Measurements from ENCODE around the gene NFATC2. TPM values are rescaled to one million over a fixed set of nuclear protein-coding genes. Genes with fewer than 3 reads are reported as not detected.
A peak's percentile ranks its signal among the peaks of the same experiment; 100 is the strongest.

The NFATC2 gene
- total RNA-seq, 1 experiment from 2014 or later: 0.61 TPM

- H2BK12ac ChIP-seq (ENCODE audit: insufficient read length, low read depth, low read length): no peak overlapping the region
- Mint-ChIP-seq H3K27ac (peak overlapping the region in 1 of 3 experiments; percentile 36; a peak in 1 of 7 replicates), H3K36me3 (ENCODE audit: insufficient read depth in 1 of 3, low read depth in 3 of 3) (no peaks in the 10 kb centered on the region), H3K27me3 (ENCODE audit: low read depth) (peaks cover 19% of the 10 kb centered on the region), H3K4me1 (peaks cover 4 to 5% of the 10 kb centered on the region in 2 experiments; a peak in 3 of 4 replicates), H3K4me3 (no peak overlapping the region), H3K9me3 (no peaks in the 10 kb centered on the region)
- no peak overlapping the region for H3K4ac ChIP-seq (ENCODE audit: low read depth, low read length)
- no peak overlapping the region for H4K91ac ChIP-seq (ENCODE audit: insufficient read length, low read depth, low read length)
- H3K9me3 ChIP-seq (ENCODE audit: control insufficient read depth, low read depth, low read length): no peaks in the 10 kb centered on the region
- H3K4me2 ChIP-seq (ENCODE audit: insufficient read depth, insufficient read length, low read length): no peak overlapping the region
- H4K5ac ChIP-seq (ENCODE audit: insufficient read length, low read depth, low read length): no peak overlapping the region
- H3K23me2 ChIP-seq (ENCODE audit: insufficient read length, low read depth, low read length, poor library complexity, severe bottlenecking): no peaks in the 10 kb centered on the region
- no peak for TF ChIP-seq CTCF (conservative IDR thresholded peaks at IDR 0.05)
- H3K4me1 ChIP-seq (ENCODE audit: insufficient read depth, low read length): no peaks in the 10 kb centered on the region
- H2AFZ ChIP-seq (ENCODE audit: low read length): no peak overlapping the region
- no peak overlapping the region for H4K8ac ChIP-seq (replicated peaks; ENCODE audit: insufficient read length, low read depth, low read length)
- H3T11ph ChIP-seq (ENCODE audit: low read length): no peak overlapping the region
- DNase-seq: no peak
- H3K18ac ChIP-seq (ENCODE audit: insufficient read length, low read depth, low read length): no peak overlapping the region
- no peak overlapping the region for H2BK15ac ChIP-seq (ENCODE audit: low read depth, low read length)
- no CpG with 5 or more reads among the region's 6 CpGs for WGBS (ENCODE audit: extremely low coverage, insufficient read length, low lambda C conversion rate)
- H4K20me1 ChIP-seq (ENCODE audit: control insufficient read depth, insufficient read depth, insufficient read length): no peaks in the 10 kb centered on the region
- H2BK5ac ChIP-seq (ENCODE audit: insufficient read length, low read length): no peak overlapping the region
- no peaks in the 10 kb centered on the region for H3K27me3 ChIP-seq (ENCODE audit: insufficient read depth, low read length)
- no peaks in the 10 kb centered on the region for H3K79me2 ChIP-seq (ENCODE audit: insufficient read depth, low read length)
- no peaks in the 10 kb centered on the region for H3K79me1 ChIP-seq (ENCODE audit: insufficient read depth, low read depth, low read length, poor library complexity, severe bottlenecking)
- no peak overlapping the region for H2BK120ac ChIP-seq (ENCODE audit: low read depth, low read length, poor library complexity, severe bottlenecking)
- no peak overlapping the region for H3K14ac ChIP-seq (ENCODE audit: insufficient read depth, low read length)
- no peak overlapping the region for H3K56ac ChIP-seq (ENCODE audit: insufficient read length, low read depth, low read length)
- no peak overlapping the region for H3K9ac ChIP-seq (ENCODE audit: extremely low read depth, insufficient read length, low read length)
- no peak overlapping the region for H2BK20ac ChIP-seq (ENCODE audit: low read depth, low read length, poor library complexity, severe bottlenecking)
- no peak overlapping the region for H3K27ac ChIP-seq (ENCODE audit: insufficient read length, low read depth, low read length)
- H2AK5ac ChIP-seq (ENCODE audit: insufficient read length, low read length): no peak overlapping the region
- no peak overlapping the region for H3K23ac ChIP-seq (ENCODE audit: insufficient read length, low read depth, low read length)
Observed at GRCh38 chr20:51536116-51537069, 6.1 kb downstream of the NFATC2 start.
